H1 (cell line): Measurements from ENCODE around the gene SPOUT1. TPM values are rescaled to one million over a fixed set of nuclear protein-coding genes. Genes with fewer than 3 reads are reported as not detected.

Source experiments
- BACH1 ChIP-seq: IDR thresholded peaks from 2 replicates; pipeline ENCODE4 v1.6.1; 2012; ENCODE audit warnings: low read length, improper control_type of control experiment
- HDAC2 ChIP-seq, 2 experiments: fragments of 300-600 bp in 1 of 2; sonication (generic) in 1 of 2; IDR thresholded peaks; 2 replicates each; pipeline ENCODE4 v1.6.1; 2011 to 2012; ENCODE audit warnings: low read depth in 2 of 2, low read length in 2 of 2, mild to moderate bottlenecking in 2 of 2, moderate library complexity in 2 of 2, borderline replicate concordance in 1 of 2, inconsistent platforms in 1 of 2
- KDM5A ChIP-seq: fragments of 200-600 bp; IDR thresholded peaks from 2 replicates; pipeline ENCODE4 v1.7.1; 2012; ENCODE audit warnings: mild to moderate bottlenecking, low read length, inconsistent platforms, mixed read lengths
- RAD21 ChIP-seq, 2 experiments: IDR thresholded peaks in 1 of 2; conservative IDR thresholded peaks in 1 of 2; 2 replicates each; pipeline ENCODE4 v1.6.1; 2011; ENCODE audit warnings: low read depth in 2 of 2, low read length in 2 of 2, improper control_type of control experiment in 1 of 2, inconsistent platforms in 1 of 2, mild to moderate bottlenecking in 1 of 2, moderate library complexity in 1 of 2
- polyA plus RNA-seq, 7 experiments: library from polyadenylated mRNA; depleted of rRNA in 3 of 7; stranded (reverse) in 5 of 7; unstranded in 2 of 7; fragments of >200 nt in 5 of 7; fragments of 200-250 nt in 2 of 7; gene quantifications; 1 replicate in 5 of 7; 2 replicates in 1 of 7; 4 replicates in 1 of 7; pipeline versions ENCODE4 v1.2.1 to v1.2.3, GENCODE V29; 2011 to 2013; ENCODE audit warnings: missing spikeins in 2 of 7, mixed read lengths in 2 of 7
- total RNA-seq: library from RNA; stranded (reverse); fragmentation: NEBNext Ultra II Directional; extraction: Animal tissue kit (Norgen Biotek cat#: 25700); gene quantifications from 2 replicates; pipeline ENCODE4 v1.2.1, GENCODE V29; 2021

SPOUT1 gene
- total and polyA plus RNA-seq, 2 of the 8 experiments (the other 6 are each of a cell fraction or from before 2014, with no cell fraction given): 69.2 to 77.8 TPM

- no peak for TF ChIP-seq HDAC2 (IDR thresholded peaks at IDR 0.05; ENCODE audit: borderline replicate concordance in 1 of 2, low read depth in 2 of 2, low read length in 2 of 2)
- no peak for TF ChIP-seq BACH1
- no peak for TF ChIP-seq KDM5A
- TF ChIP-seq RAD21 (IDR thresholded peaks at IDR 0.05 in 1 of 2, conservative IDR thresholded peaks at IDR 0.05 in 1 of 2; ENCODE audit: low read depth in 2 of 2, low read length in 2 of 2): no peak
These were observed 708 bp downstream of the SPOUT1 start (continued) for GRCh38 chr9:128828719-128829452.
